Measurements from ENCODE around the gene ZNF280D.

Gene ZNF280D

DNA sequence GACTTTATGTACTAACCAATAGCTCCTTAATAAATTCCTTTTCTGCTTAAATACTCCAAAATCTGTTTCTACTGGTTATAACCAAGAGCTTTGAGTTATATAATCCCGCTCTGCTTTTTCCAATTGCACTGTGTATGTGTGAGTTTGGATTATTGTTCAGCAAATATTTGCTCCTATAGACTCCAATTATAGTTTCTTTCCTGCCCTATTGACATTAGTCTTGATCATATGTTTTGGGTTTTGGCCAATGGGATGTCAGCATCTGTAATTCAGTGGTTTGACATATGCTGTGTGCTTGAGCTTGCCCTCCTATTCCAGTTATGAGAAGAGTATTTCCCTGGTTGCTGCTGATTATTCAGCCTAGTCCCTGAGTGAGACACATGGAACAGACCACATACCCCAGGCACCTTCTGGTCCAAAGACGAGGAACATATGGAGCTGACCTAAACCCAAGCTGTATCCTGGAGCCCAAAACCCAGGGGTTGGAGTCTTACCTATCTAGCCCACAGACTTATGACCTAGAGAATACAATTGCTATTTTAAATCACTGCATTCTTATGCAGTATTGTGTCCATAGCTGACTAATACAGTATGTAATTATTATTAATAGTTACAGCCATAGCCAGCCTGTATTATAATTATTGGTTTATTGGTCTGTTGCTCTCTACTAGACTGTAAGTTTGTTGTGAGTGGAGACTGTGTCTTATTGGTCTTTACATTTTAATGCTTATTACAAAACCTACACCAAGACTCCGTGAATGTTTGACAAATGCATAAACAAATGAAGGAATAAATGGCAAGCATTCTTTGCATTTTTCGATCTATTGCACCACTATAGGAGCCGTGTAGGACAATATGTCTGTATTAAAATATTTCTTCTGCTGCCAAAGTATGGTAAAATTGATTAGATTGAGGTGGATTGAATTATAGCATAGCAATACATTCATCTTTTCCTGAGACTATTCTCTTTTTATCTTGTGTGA is 11.7 kb upstream of the ZNF280D start:
- Histone ChIP-seq H3K4me3 (ENCODE audit: low read length) (no peak overlapping the region), H3K4me1 (ENCODE audit: control insufficient read depth, low read depth, low read length) (peaks cover 2% of the 10 kb centered on the region)

DNA sequence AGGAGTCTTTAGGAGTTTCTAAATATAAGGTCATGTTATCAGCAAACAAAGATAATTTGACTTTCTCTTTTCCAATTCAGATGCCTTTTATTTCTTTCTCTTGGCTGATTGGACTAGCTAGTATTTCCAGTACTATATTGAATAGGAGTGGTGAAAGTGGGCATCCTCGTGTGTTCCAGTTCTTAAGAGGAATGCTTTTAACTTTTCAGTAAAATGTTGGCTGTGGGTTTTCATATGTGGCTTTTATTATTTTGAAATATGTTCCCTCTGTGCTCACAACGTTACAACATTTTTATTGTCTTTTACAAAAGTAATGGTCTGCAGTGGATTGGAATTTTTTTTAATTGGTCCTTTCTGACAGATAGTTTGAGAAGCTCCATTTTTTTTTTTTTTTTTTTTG is 8.2 kb upstream of the ZNF280D start:
- Histone ChIP-seq H3K9ac (ENCODE audit: low read length) (no peak overlapping the region), H3K36me3 (ENCODE audit: control insufficient read depth, low read depth, low read length) (no peaks in the 10 kb centered on the region), H3K4me1 (ENCODE audit: control insufficient read depth, low read depth, low read length) (peaks cover 28% of the 10 kb centered on the region), H3K9me3 (ENCODE audit: control insufficient read depth, low read depth, low read length) (no peaks in the 10 kb centered on the region), H3K4me3 (ENCODE audit: low read length) (no peak overlapping the region), H3K27me3 (ENCODE audit: control insufficient read depth, insufficient read depth, low read length) (no peaks in the 10 kb centered on the region), H3K27ac (ENCODE audit: low read length) (no peak overlapping the region)

More for the DNA sequence above, 11.7 kb upstream of the ZNF280D start:
- Histone ChIP-seq H3K27ac (ENCODE audit: low read length) (no peak overlapping the region), H3K36me3 (ENCODE audit: control insufficient read depth, low read depth, low read length) (no peaks in the 10 kb centered on the region), H3K27me3 (ENCODE audit: control insufficient read depth, insufficient read depth, low read length) (no peaks in the 10 kb centered on the region), H3K9ac (ENCODE audit: low read length) (no peak overlapping the region), H3K9me3 (ENCODE audit: control insufficient read depth, low read depth, low read length) (no peaks in the 10 kb centered on the region)

DNA sequence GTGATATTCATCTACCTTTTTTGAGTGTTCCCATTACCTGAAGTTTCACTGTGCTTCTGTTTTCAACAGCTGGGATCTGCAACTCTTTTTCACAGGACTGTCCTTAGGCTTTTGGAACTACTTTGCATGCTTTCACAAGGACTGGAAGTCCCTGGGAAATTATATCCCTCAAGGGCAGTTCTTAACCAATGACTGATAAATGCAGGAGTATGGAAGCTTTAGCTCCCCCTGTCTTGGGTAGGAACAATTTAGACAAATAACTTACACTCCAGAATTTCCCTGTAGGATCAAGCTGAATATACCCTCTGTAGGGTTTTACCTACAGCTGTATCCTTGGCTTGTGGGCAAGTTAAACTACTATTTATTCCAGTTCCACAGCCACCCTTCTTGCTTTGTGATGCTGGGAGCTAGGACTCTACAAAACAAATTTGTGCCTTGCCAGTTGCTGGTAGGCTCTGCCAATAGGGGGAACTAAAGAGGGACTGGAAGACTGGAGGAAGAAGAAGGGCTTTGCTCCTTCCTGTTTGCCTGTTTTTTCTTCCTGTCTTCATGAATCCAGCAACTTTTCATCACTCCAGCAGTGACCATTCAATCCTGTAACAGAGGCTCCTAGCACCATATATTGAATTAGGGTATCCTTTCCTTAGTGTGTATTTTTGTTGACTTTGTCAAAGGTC is 6.8 kb upstream of the ZNF280D start:
- peaks cover 28% of the 10 kb centered on the region for H3K4me1 ChIP-seq (ENCODE audit: control insufficient read depth, low read depth, low read length)
- no peak overlapping the region for H3K9ac ChIP-seq (ENCODE audit: low read length)
- no peak overlapping the region for H3K4me3 ChIP-seq (ENCODE audit: low read length)
- H3K27me3 ChIP-seq (ENCODE audit: control insufficient read depth, insufficient read depth, low read length) = no peaks in the 10 kb centered on the region
- no peak overlapping the region for H3K27ac ChIP-seq (ENCODE audit: low read length)
- no peaks in the 10 kb centered on the region for H3K36me3 ChIP-seq (ENCODE audit: control insufficient read depth, low read depth, low read length)
- H3K9me3 ChIP-seq (ENCODE audit: control insufficient read depth, low read depth, low read length) = no peaks in the 10 kb centered on the region

DNA sequence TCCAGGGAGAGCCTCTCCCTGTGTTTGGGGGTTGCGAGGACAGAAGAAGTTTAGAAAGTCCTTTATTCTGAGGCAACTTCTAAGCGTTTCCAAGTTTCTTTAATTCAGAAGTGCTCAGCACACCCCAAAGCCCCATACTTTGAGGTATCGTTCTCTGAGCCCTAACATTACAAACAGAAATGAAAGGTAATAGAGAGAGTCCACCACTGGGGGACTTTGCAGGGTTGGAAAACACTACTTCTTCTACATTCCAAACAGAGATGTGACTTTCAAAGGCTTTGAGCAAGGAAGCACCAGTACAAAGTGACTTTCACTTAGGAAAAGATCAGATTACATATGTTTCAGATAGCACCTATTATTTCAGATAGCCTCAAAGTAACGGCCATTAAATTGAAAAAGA is 6.2 kb upstream of the ZNF280D start:
- no peak overlapping the region for H3K9ac ChIP-seq (ENCODE audit: low read length)
- peaks cover 28% of the 10 kb centered on the region for H3K4me1 ChIP-seq (ENCODE audit: control insufficient read depth, low read depth, low read length)
- H3K9me3 ChIP-seq (ENCODE audit: control insufficient read depth, low read depth, low read length) = peaks cover 3% of the 10 kb centered on the region
- no peaks in the 10 kb centered on the region for H3K36me3 ChIP-seq (ENCODE audit: control insufficient read depth, low read depth, low read length)
- no peak overlapping the region for H3K4me3 ChIP-seq (ENCODE audit: low read length)
- no peaks in the 10 kb centered on the region for H3K27me3 ChIP-seq (ENCODE audit: control insufficient read depth, insufficient read depth, low read length)
- H3K27ac ChIP-seq (ENCODE audit: low read length) = no peak overlapping the region

DNA sequence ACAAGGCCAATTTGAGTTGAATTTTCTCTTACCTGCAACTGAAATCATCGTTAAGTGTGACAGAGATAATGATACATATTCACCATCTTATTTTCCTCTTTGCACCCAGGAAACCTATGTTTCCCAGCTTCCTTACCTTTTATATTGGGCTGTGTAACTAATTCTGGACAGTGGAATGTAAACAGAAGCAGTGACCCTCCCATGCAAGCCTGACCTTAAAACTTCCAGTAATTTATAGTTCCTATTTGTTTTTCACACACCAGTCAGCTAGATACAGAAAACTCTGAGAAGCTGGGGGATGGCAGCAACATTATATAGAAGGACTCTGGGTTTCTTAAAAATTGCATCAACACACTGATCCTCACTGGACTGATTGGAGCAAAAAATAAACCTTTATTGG is 4.5 kb upstream of the ZNF280D start:
- no peak overlapping the region for H3K4me3 ChIP-seq (ENCODE audit: low read length)
- H3K9ac ChIP-seq (ENCODE audit: low read length) = no peak overlapping the region
- peaks cover 11% of the 10 kb centered on the region for H3K9me3 ChIP-seq (ENCODE audit: control insufficient read depth, low read depth, low read length)
- no peaks in the 10 kb centered on the region for H3K36me3 ChIP-seq (ENCODE audit: control insufficient read depth, low read depth, low read length)
- H3K27ac ChIP-seq (ENCODE audit: low read length) = no peak overlapping the region
- peaks cover 28% of the 10 kb centered on the region for H3K4me1 ChIP-seq (ENCODE audit: control insufficient read depth, low read depth, low read length)
- H3K27me3 ChIP-seq (ENCODE audit: control insufficient read depth, insufficient read depth, low read length) = no peaks in the 10 kb centered on the region

DNA sequence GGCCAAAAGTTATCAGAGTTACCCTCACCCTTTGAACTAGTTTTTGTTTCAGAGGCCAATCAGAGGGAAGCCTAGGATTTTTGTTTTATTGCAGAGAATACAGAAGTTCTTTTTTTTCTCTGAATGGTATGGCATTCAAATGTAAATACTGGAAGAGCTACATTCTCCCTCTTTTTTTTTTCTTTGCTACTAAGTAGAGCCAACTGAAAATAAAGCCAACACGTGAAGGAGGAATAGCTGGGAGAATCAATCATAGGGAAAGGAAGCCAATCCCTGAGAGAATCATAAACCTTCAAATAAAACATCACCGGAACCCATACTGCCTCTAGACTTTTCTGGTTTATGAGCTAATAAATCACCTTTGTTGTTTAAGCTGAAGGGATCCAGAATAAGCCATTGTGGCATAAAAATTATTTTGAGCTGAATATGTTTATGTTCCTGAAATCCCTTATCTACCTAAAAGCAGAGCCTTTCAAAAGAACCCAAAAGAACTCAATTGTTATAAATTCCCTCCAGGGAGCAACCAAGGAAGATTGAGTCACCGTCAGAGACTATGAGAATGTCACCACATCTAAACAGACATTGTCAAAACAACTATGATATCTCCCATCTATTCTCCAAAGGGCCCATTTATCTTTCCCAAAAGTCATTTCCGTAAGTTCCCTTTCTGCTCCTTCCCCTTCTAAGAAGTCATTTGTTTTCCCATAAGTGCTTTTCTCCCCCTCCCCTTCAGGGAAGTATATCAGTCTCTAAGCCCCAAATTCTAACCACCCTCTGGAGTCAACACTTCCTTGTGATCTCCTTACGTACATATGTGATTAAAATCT is 3.8 kb upstream of the ZNF280D start:
- Histone ChIP-seq H3K9me3 (ENCODE audit: control insufficient read depth, low read depth, low read length) (peaks cover 11% of the 10 kb centered on the region), H3K36me3 (ENCODE audit: control insufficient read depth, low read depth, low read length) (no peaks in the 10 kb centered on the region), H3K4me3 (ENCODE audit: low read length) (no peak overlapping the region), H3K27ac (ENCODE audit: low read length) (no peak overlapping the region), H3K9ac (ENCODE audit: low read length) (no peak overlapping the region), H3K27me3 (ENCODE audit: control insufficient read depth, insufficient read depth, low read length) (no peaks in the 10 kb centered on the region), H3K4me1 (ENCODE audit: control insufficient read depth, low read depth, low read length) (peaks cover 31% of the 10 kb centered on the region)

DNA sequence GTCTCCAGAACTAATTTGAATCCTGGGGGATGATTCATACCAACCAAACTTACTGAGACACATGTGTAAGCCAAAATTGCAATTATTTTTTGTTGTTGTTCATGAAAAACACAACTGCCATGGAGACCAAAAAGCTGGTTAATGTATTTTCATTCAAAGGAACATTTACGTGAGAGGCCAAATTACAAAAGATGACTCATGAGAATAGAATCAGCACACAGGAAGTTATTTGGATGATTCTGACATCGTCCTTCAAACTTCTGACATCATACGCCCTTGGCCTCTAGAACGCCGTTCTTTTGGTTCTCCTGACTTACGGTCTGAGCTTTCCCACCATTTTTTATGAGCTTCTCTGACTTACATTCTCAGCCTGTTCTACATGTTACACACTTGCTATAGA is 3.0 kb upstream of the ZNF280D start:
- no peaks in the 10 kb centered on the region for H3K27me3 ChIP-seq (ENCODE audit: control insufficient read depth, insufficient read depth, low read length)
- H3K9ac ChIP-seq (ENCODE audit: low read length) = no peak overlapping the region
- H3K9me3 ChIP-seq (ENCODE audit: control insufficient read depth, low read depth, low read length) = peaks cover 11% of the 10 kb centered on the region
- no peak overlapping the region for H3K4me3 ChIP-seq (ENCODE audit: low read length)
- H3K36me3 ChIP-seq (ENCODE audit: control insufficient read depth, low read depth, low read length) = no peaks in the 10 kb centered on the region
- peaks cover 36% of the 10 kb centered on the region for H3K4me1 ChIP-seq (ENCODE audit: control insufficient read depth, low read depth, low read length)
- H3K27ac ChIP-seq (ENCODE audit: low read length) = no peak overlapping the region

DNA sequence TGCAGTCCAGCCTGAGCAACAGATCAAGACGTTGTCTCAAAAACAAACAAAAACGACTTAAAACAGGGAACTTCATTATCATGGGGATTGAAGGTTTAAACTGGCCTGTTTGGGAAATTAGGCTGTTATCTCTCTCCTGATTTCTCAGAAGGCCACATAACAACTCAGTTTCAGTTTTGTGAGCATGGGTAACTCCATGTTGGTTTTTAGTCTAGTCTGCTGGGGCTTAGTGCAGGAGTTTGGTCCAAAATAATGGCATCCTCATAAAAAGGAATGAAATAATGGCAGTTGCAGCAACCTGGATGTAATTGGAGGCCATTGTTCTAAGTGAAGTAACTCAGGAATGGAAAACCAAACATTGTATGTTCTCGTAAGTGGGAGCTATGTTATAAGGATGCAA is 2.3 kb upstream of the ZNF280D start:
- Histone ChIP-seq H3K36me3 (ENCODE audit: control insufficient read depth, low read depth, low read length) (no peaks in the 10 kb centered on the region), H3K9me3 (ENCODE audit: control insufficient read depth, low read depth, low read length) (peaks cover 11% of the 10 kb centered on the region), H3K4me3 (ENCODE audit: low read length) (no peak overlapping the region), H3K27ac (ENCODE audit: low read length) (no peak overlapping the region), H3K4me1 (ENCODE audit: control insufficient read depth, low read depth, low read length) (peaks cover 36% of the 10 kb centered on the region), H3K27me3 (ENCODE audit: control insufficient read depth, insufficient read depth, low read length) (no peaks in the 10 kb centered on the region), H3K9ac (ENCODE audit: low read length) (no peak overlapping the region)

DNA sequence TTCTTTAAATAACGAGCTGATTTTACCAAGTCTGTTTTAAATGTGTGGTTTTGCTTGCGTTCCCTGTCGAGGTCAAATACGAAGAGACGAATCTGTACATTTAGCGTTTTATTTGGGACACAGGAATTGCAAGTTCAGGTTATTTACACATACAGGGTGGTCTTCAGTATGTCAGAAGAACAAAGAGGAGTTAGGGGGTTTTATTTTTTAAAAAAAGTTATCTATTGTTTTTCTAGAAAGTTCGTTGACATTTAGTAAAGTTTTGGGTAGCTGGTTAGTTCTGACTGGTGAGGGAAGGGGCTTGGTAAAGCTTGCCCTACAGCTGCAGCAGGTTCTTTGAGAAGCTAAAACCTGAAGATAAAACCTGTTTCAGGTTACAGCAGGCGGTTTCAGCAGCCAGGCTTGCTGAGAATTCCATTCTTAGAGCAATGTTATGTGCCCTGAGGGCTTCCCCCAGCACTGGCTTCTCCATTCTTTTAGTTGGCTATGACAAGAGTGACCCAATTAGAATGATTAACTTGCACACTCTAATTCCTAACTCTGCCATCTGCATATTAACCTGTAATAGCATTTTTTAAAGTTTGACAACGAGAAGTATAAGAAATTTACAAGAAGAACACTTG is 815 bp upstream of the ZNF280D start:
- no peak overlapping the region for H3K9ac ChIP-seq (ENCODE audit: low read length)
- no peaks in the 10 kb centered on the region for H3K27me3 ChIP-seq (ENCODE audit: control insufficient read depth, insufficient read depth, low read length)
- H3K4me1 ChIP-seq (ENCODE audit: control insufficient read depth, low read depth, low read length) = peaks cover 27% of the 10 kb centered on the region
- no peaks in the 10 kb centered on the region for H3K36me3 ChIP-seq (ENCODE audit: control insufficient read depth, low read depth, low read length)
- peaks cover 11% of the 10 kb centered on the region for H3K9me3 ChIP-seq (ENCODE audit: control insufficient read depth, low read depth, low read length)
- H3K27ac ChIP-seq (ENCODE audit: low read length) = no peak overlapping the region
- no peak overlapping the region for H3K4me3 ChIP-seq (ENCODE audit: low read length)

DNA sequence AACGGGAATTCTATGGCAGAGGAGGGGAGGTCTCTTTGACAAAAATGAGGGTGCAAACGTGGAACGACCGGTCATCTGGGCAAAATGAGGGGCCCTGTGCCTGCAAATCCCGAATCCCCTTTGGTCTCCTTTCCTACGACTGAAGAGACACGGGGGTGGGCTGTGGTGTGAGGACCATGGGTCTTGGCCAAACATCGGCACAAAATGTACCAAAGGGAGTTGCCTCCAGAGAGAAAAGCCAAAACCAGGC is 498 bp downstream of the ZNF280D start:
- Histone ChIP-seq H3K27ac (ENCODE audit: low read length) (peak overlapping the region; percentile 51), H3K4me3 (ENCODE audit: low read length) (peak overlapping the region; percentile 70), H3K36me3 (ENCODE audit: control insufficient read depth, low read depth, low read length) (no peaks in the 10 kb centered on the region)

More for the DNA sequence above, 498 bp downstream of the ZNF280D start:
- Histone ChIP-seq H3K27me3 (ENCODE audit: control insufficient read depth, insufficient read depth, low read length) (no peaks in the 10 kb centered on the region), H3K9me3 (ENCODE audit: control insufficient read depth, low read depth, low read length) (peaks cover 11% of the 10 kb centered on the region), H3K4me1 (ENCODE audit: control insufficient read depth, low read depth, low read length) (peaks cover 21% of the 10 kb centered on the region), H3K9ac (ENCODE audit: low read length) (peak overlapping the region; percentile 85)

All from iPS-18a (cell line).